SK-N-SH (cell line): Measurements from ENCODE around the gene TULP1.

ENCODE experiments used
- CTCF ChIP-seq: fragments of 200-600 bp; sonication (generic); IDR thresholded peaks from 2 replicates; pipeline ENCODE4 v1.6.1; 2017; ENCODE audit warnings: antibody characterized with exemption, mild to moderate bottlenecking, moderate library complexity
- ELF1 ChIP-seq: IDR thresholded peaks from 2 replicates; pipeline ENCODE4 v1.4.0; 2012
- MAX ChIP-seq: IDR thresholded peaks from 2 replicates; pipeline ENCODE4 v1.4.0; 2012; ENCODE audit warnings: low read depth
- POLR2AphosphoS5 ChIP-seq: IDR thresholded peaks from 2 replicates; pipeline ENCODE4 v1.6.1; 2012; ENCODE audit warnings: low read depth, low read length
- TAF1 ChIP-seq: IDR thresholded peaks from 2 replicates; pipeline ENCODE4 v1.6.1; 2012; ENCODE audit warnings: low read depth, mild to moderate bottlenecking, low read length, moderate library complexity, borderline replicate concordance

GRCh38 chr6:35516712-35517111 lies 4.0 kb upstream of the TULP1 start:
- TF ChIP-seq TAF1 = no peak
- TF ChIP-seq POLR2AphosphoS5 = no peak
- no peak for TF ChIP-seq CTCF
- no peak for TF ChIP-seq ELF1
- TF ChIP-seq MAX = no peak
